K562 (cell line): Measurements from ENCODE around the gene PCED1B. TPM values are rescaled to one million over a fixed set of nuclear protein-coding genes. Genes with fewer than 3 reads are reported as not detected.

Source experiments
- ATAC-seq: fragments of 200-7000 bp; cut with Tn5 transposase; 3 replicates; pipeline ENCODE4 v1.9.1; 2020; ENCODE audit warnings: moderate library complexity
- BruUV-seq: library from RNA; stranded (reverse); fragments of 400-500 nt; replicated peaks from 2 replicates; lab custom pipeline; 2021; lab: Mats Ljungman, UMichigan
- CTCF ChIA-PET: fragments of 300-600 bp; formaldehyde crosslinking; extraction: SDS; loops from one replicate; lab custom pipeline; 2021; ENCODE audit warnings: low intra/inter-chr PET ratio; lab: Yijun Ruan, JAX
- POLR2A ChIA-PET: fragments of 300-600, 350-650 bp; sonication (Branson Sonifier 250); formaldehyde crosslinking; extraction: SDS; loops from one replicate; lab custom pipeline; 2021; ENCODE audit warnings: antibody characterized with exemption, inconsistent platforms; lab: Yijun Ruan, JAX
- DNase-seq, 4 experiments: peaks; one replicate each; pipeline versions ENCODE4 v3.0.0 to v3.0.0-alpha.2; 2011 to 2018; ENCODE audit warnings: low spot score in 3 of 4, mixed read lengths in 3 of 4; ENCODE audit errors: extremely low read depth in 1 of 4
- FAIRE-seq: peaks from 2 replicates; lab custom pipeline; 2011; peaks lifted over from hg19 to GRCh38; lab: Jason Lieb, UNC
- H2AFZ ChIP-seq: 2 replicates; pipeline ENCODE4 v1.6.0; 2011; ENCODE audit warnings: low read depth, low read length, control low read depth, inconsistent platforms
- H3K27ac ChIP-seq: fragments of 200-600 bp; 3 replicates; pipeline ENCODE4 v1.8.0; 2011; ENCODE audit warnings: low read depth, mild to moderate bottlenecking, control low read depth, inconsistent platforms, low read length, moderate library complexity, mixed read lengths; ENCODE audit errors: extremely low read depth
- H3K27me3 ChIP-seq, 2 experiments: fragments of 300-600 bp in 1 of 2; 2 replicates in 1 of 2; 3 replicates in 1 of 2; pipeline versions ENCODE4 v1.6.0 to v1.8.0; 2011; ENCODE audit warnings: inconsistent platforms in 2 of 2, low read length in 2 of 2, mild to moderate bottlenecking in 1 of 2, mixed read lengths in 1 of 2, moderate library complexity in 1 of 2; ENCODE audit not compliant: control insufficient read depth in 2 of 2, insufficient read depth in 2 of 2
- H3K36me3 ChIP-seq: fragments of 300-600 bp; 3 replicates; pipeline ENCODE4 v1.8.0; 2011; ENCODE audit warnings: mild to moderate bottlenecking, low read length, inconsistent platforms; ENCODE audit not compliant: control insufficient read depth, insufficient read depth
- H3K4me1 ChIP-seq, 2 experiments: fragments of 200-600 bp in 1 of 2; replicated peaks in 1 of 2; 2 replicates in 1 of 2; 3 replicates in 1 of 2; pipeline versions ENCODE4 v1.5.1 to v1.8.0; 2011; ENCODE audit warnings: inconsistent platforms in 2 of 2, low read length in 2 of 2, mild to moderate bottlenecking in 1 of 2, mixed read lengths in 1 of 2, moderate library complexity in 1 of 2; ENCODE audit not compliant: control insufficient read depth in 2 of 2, insufficient read depth in 2 of 2
- H3K4me2 ChIP-seq: 2 replicates; pipeline ENCODE4 v1.6.1; 2011; ENCODE audit warnings: low read length, control low read depth, inconsistent platforms, mixed read lengths; ENCODE audit not compliant: insufficient read depth
- H3K4me3 ChIP-seq: fragments of 200-600 bp; sonication (generic), shearing (Covaris generic); 2 replicates; pipeline ENCODE4 v1.5.1; 2016; ENCODE audit warnings: control low read depth, inconsistent platforms
- H3K79me2 ChIP-seq: fragments of 200-600 bp; 3 replicates; pipeline ENCODE4 v1.8.0; 2011; ENCODE audit warnings: low read length, inconsistent platforms; ENCODE audit not compliant: control insufficient read depth, insufficient read depth
- H3K9ac ChIP-seq, 2 experiments: 2 replicates each; pipeline versions ENCODE4 v1.6.0 to v1.6.1; 2011; ENCODE audit warnings: low read depth in 2 of 2, low read length in 2 of 2, control low read depth in 1 of 2, inconsistent platforms in 1 of 2, mild to moderate bottlenecking in 1 of 2, mixed read lengths in 1 of 2; ENCODE audit not compliant: insufficient read depth in 1 of 2
- H3K9me1 ChIP-seq: one replicate; pipeline ENCODE4 v1.6.0; 2011; ENCODE audit warnings: inconsistent platforms, mild to moderate bottlenecking, low read length, moderate library complexity; ENCODE audit not compliant: control insufficient read depth, insufficient read depth
- H3K9me3 ChIP-seq: replicated peaks from 2 replicates; pipeline ENCODE4 v1.5.1; 2011; ENCODE audit warnings: low read depth, low read length, inconsistent platforms; ENCODE audit not compliant: control insufficient read depth, insufficient read depth
- H4K20me1 ChIP-seq: replicated peaks from 2 replicates; pipeline ENCODE4 v1.6.1; 2011; ENCODE audit warnings: low read length, inconsistent platforms, mixed read lengths; ENCODE audit not compliant: control insufficient read depth, insufficient read depth
- CXXC5 ChIP-seq: fragments of 250-450 bp; sonication (Bioruptor Pico); IDR thresholded peaks from 2 replicates; pipeline ENCODE4 v1.8.0; 2022; ENCODE audit warnings: inconsistent platforms, mild to moderate bottlenecking, moderate library complexity
- ESRRB ChIP-seq: fragments of 250-450 bp; sonication (Bioruptor Pico); IDR thresholded peaks from 2 replicates; pipeline ENCODE4 v1.5.0; 2020; ENCODE audit warnings: mild to moderate bottlenecking, moderate library complexity, borderline replicate concordance
- NELFE ChIP-seq: IDR thresholded peaks from 2 replicates; pipeline ENCODE4 v1.6.1; 2011; ENCODE audit warnings: mild to moderate bottlenecking; ENCODE audit not compliant: insufficient read depth, insufficient read length
- RNF2 ChIP-seq: sonication (generic); IDR thresholded peaks from 2 replicates; pipeline ENCODE4 v1.6.1; 2016
- ZNF174 ChIP-seq: fragments of 250-450 bp; sonication (Bioruptor Pico); IDR thresholded peaks from 2 replicates; pipeline ENCODE4 v1.4.0; 2020; ENCODE audit warnings: mild to moderate bottlenecking
- ZNF274 ChIP-seq: IDR thresholded peaks from 2 replicates; pipeline ENCODE4 v1.6.1; 2011; ENCODE audit warnings: low read depth, mild to moderate bottlenecking, low read length, moderate library complexity, borderline replicate concordance
- ZSCAN29 ChIP-seq: fragments of 450-650 bp; IDR thresholded peaks from 2 replicates; pipeline ENCODE4 v1.6.1; 2017
- WGBS: fragments of 100-300 bp; shearing (Covaris generic); methylation state at CpG from one replicate; pipeline ENCODE4 v1.1.6; 2016; ENCODE audit warnings: low coverage, mixed read lengths; ENCODE audit not compliant: insufficient coverage; ENCODE audit errors: missing lambda C conversion rate; 5-methylcytosine and 5-hydroxymethylcytosine counted together
- in situ Hi-C: fragments of 300-500 bp; cut with MboI; formaldehyde crosslinking; loops from 4 replicates; pipeline ENCODE4 v1.15.0; 2018; ENCODE audit warnings: inconsistent platforms, mixed read lengths
- intact Hi-C: fragments of 100-400 bp; cut with micrococcal nuclease; formaldehyde crosslinking; loops from 2 replicates; pipeline ENCODE4 v1.14.2; 2022
- polyA plus RNA-seq, 8 experiments: library from polyadenylated mRNA; depleted of rRNA in 4 of 8; stranded (reverse) in 5 of 8; unstranded in 3 of 8; fragments of >200 nt; fragmentation: Nextera tagmentation in 2 of 8; fragmentation: Illumina TruSeq in 1 of 8; extraction: Ambion mirVana in 2 of 8; extraction: Trizol in 1 of 8; gene quantifications; 2 replicates each; pipeline versions ENCODE4 v1.2.1 to v1.2.3, GENCODE V29; 2011 to 2014; ENCODE audit warnings: inconsistent platforms in 1 of 8, missing spikeins in 1 of 8
- total RNA-seq, 7 experiments: library from RNA; depleted of rRNA in 6 of 7; stranded (reverse); fragments of >200 nt in 6 of 7; fragmentation: Illumina TruSeq in 2 of 7; extraction: Trizol in 2 of 7; gene quantifications; 2 replicates each; pipeline versions ENCODE4 v1.2.1 to v1.2.3, GENCODE V29; 2011 to 2021; ENCODE audit warnings: low replicate concordance in 1 of 7

Gene PCED1B
- total and polyA plus RNA-seq, 9 of the 15 experiments (the other 6 are each of a cell fraction or from before 2014, with no cell fraction given) = 1.2 to 9.3 (median 2.5) TPM

DNA sequence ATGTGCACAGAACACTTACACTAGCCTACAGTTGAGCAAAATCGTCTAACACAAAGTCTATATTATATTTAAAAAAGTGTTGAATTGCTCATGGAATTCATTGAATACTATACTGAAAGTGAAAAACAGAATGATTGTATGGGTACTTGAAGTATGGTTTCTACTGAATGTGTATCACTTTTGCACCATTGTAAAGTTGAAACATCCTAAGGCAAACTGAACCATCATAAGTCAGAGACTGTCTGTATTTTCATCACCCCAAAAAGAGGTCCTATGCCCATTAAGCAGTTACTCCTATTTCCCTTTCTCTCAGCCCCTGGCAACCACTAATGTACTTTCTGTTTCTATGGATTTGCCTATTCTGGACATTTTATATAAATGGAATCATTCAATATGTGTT lies 4.8 kb downstream of the PCED1B start:
- CTCF ChIA-PET = no interaction called here
- Histone ChIP-seq H3K79me2 (no peaks in the 10 kb centered on the region), H4K20me1 (no peaks in the 10 kb centered on the region), H3K27ac (no peak overlapping the region), H2AFZ (no peak overlapping the region), H3K4me2 (no peak overlapping the region), H3K4me3 (no peak overlapping the region), H3K9me1 (no peaks in the 10 kb centered on the region), H3K9me3 (no peaks in the 10 kb centered on the region), H3K4me1 (peaks cover 19 to 23% of the 10 kb centered on the region in 2 experiments), H3K36me3 (no peaks in the 10 kb centered on the region), H3K9ac (no peak overlapping the region), H3K27me3 (no peaks in the 10 kb centered on the region)
- no peak for FAIRE-seq
- WGBS = 32% methylated on average over 1 of the region's 1 CpG
- DNase-seq = no peak
- BruUV-seq = no TSS peak
- POLR2A ChIA-PET = interaction anchor here (0.6 to 0.7 kb wide), 2 partner anchors 10 to 110 kb away, joined by 3 to 5 read pairs; no protein-coding TSS in a partner anchor
- TF ChIP-seq ZNF174 (CRISPR knock-in tag) (no peak), RNF2 (no peak), ZSCAN29 (no peak), CXXC5 (CRISPR knock-in tag) (no peak), NELFE (no peak), ZNF274 (no peak), ESRRB (CRISPR knock-in tag) (no peak)
- intact Hi-C loops = loop anchor here (5.0 kb wide), 4 partner anchors 83 to 313 kb away; no protein-coding TSS in a partner anchor
- no peak for ATAC-seq
- in situ Hi-C loops = no loop called here
